MCF 10A (cell line): ENCODE data around the gene DNAJC16. TPM values are rescaled to one million over a fixed set of nuclear protein-coding genes. Genes with fewer than 3 reads are reported as not detected.
"Not testable (repeated sequence)": the region's sequence is repeated elsewhere in the genome, so short reads cannot be mapped to it uniquely, and the experiment has no call there.

Experiments
- BruUV-seq: library from RNA; stranded (reverse); fragments of 400-500 nt; replicated peaks from 2 replicates; lab custom pipeline; 2021; lab: Mats Ljungman, UMichigan
- CTCF ChIA-PET: fragments of 300-600 bp; sonication (Branson Sonifier 250); formaldehyde crosslinking; extraction: SDS; loops from one replicate; lab custom pipeline; 2021; ENCODE audit warnings: antibody characterized with exemption, inconsistent platforms; lab: Yijun Ruan, JAX
- POLR2A ChIA-PET: fragments of 300-600, 350-650 bp; sonication (Branson Sonifier 250); formaldehyde crosslinking; extraction: SDS; loops from one replicate; lab custom pipeline; 2020; ENCODE audit warnings: antibody characterized with exemption, inconsistent platforms; lab: Yijun Ruan, JAX
- DNase-seq: peaks from one replicate; pipeline ENCODE4 v3.0.0-alpha.2; 2018; ENCODE audit not compliant: unreplicated experiment
- H3K27ac Mint-ChIP-seq: one replicate; pipeline ENCODE4 v1.8.0; 2022; ENCODE audit warnings: mild to moderate bottlenecking, low read depth, mixed read lengths; ENCODE audit not compliant: unreplicated experiment
- H3K27me3 Mint-ChIP-seq: one replicate; pipeline ENCODE4 v1.8.0; 2022; ENCODE audit warnings: mixed read lengths; ENCODE audit not compliant: insufficient read depth, unreplicated experiment
- H3K36me3 Mint-ChIP-seq: one replicate; pipeline ENCODE4 v1.8.0; 2022; ENCODE audit warnings: mild to moderate bottlenecking, moderate library complexity, mixed read lengths; ENCODE audit not compliant: insufficient read depth, unreplicated experiment
- H3K4me1 Mint-ChIP-seq: one replicate; pipeline ENCODE4 v1.8.0; 2022; ENCODE audit warnings: mixed read lengths; ENCODE audit not compliant: insufficient read depth, unreplicated experiment
- H3K4me3 Mint-ChIP-seq: one replicate; pipeline ENCODE4 v1.8.0; 2022; ENCODE audit warnings: mild to moderate bottlenecking, moderate library complexity, mixed read lengths; ENCODE audit not compliant: unreplicated experiment
- H3K9me3 Mint-ChIP-seq: one replicate; pipeline ENCODE4 v1.8.0; 2022; ENCODE audit warnings: mixed read lengths; ENCODE audit not compliant: unreplicated experiment
- intact Hi-C: fragments of 100-400 bp; cut with micrococcal nuclease; formaldehyde crosslinking; loops from 2 replicates; pipeline ENCODE4 v1.14.1; 2022
- total RNA-seq: library from RNA; stranded (reverse); gene quantifications from 2 replicates; pipeline ENCODE4 v1.2.3, GENCODE V29; 2022
- TF ChIP-seq, protein P1 (sequence below): fragments of 200-600 bp; IDR thresholded peaks from one replicate; pipeline ENCODE4 v1.8.0; 2022; ENCODE audit warnings: antibody characterized with exemption, mild to moderate bottlenecking; ENCODE audit not compliant: unreplicated experiment

Gene DNAJC16
- total RNA-seq, 1 experiment from 2014 or later = 17.2 TPM

DNA sequence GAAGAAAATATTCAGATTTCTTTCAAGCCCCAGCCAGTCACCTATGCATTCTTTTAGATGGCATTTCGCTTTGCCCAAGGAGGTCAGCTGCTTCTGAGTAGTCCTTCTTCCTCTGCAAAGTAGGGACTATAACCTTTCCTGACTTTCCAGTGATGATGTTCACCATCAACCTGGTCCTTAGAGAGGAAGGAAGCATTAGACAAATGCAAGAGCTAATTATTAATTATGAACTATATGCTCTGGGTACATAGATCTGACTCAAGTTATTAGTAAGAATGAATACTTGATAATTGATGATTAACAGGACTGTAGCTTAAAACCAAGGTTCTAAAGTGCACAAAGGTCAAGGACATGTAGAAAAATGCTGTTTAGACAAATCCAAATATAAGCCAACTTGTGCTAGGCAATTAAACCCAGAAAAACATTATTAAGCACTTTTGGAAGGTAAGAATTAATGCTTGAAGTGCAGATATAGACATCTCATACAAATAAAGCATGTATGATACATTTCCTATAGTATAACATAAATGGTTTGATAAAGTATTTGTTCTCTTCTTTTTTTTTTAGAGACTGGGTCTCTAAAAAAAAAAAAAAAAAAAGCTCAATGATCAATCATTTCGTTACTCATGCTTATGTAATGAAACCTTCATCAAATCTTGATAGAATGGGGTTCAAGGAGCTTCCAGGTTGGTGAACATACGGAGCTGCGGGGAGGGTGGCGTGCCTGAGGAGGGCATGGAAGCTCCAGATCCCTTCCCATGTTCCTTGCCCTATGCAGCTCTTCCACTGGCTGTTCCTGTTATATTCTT, 69.4 kb downstream of the DNAJC16 start:
- no TSS peak for BruUV-seq
- Mint-ChIP-seq H3K36me3 (peaks cover 4% of the 10 kb centered on the region), H3K4me1 (no peaks in the 10 kb centered on the region), H3K27ac (no peak overlapping the region), H3K9me3 (no peaks in the 10 kb centered on the region), H3K4me3 (no peak overlapping the region), H3K27me3 (peaks cover 17% of the 10 kb centered on the region)
- intact Hi-C loops = loop anchor here (1.0 kb wide), 2 partner anchors 107 to 145 kb away; no protein-coding TSS in a partner anchor
- CTCF ChIA-PET = interaction anchor here (0.8 to 1.8 kb wide), 7 partner anchors 22 to 145 kb away, joined by 3 to 8 read pairs (median 5); partner anchors contain the start of gene DDI2
- POLR2A ChIA-PET = interaction anchor here (0.6 to 2.3 kb wide), 6 partner anchors 14 to 143 kb away, joined by 3 to 7 read pairs (median 4); no protein-coding TSS in a partner anchor
- TF ChIP-seq, protein P1, sequence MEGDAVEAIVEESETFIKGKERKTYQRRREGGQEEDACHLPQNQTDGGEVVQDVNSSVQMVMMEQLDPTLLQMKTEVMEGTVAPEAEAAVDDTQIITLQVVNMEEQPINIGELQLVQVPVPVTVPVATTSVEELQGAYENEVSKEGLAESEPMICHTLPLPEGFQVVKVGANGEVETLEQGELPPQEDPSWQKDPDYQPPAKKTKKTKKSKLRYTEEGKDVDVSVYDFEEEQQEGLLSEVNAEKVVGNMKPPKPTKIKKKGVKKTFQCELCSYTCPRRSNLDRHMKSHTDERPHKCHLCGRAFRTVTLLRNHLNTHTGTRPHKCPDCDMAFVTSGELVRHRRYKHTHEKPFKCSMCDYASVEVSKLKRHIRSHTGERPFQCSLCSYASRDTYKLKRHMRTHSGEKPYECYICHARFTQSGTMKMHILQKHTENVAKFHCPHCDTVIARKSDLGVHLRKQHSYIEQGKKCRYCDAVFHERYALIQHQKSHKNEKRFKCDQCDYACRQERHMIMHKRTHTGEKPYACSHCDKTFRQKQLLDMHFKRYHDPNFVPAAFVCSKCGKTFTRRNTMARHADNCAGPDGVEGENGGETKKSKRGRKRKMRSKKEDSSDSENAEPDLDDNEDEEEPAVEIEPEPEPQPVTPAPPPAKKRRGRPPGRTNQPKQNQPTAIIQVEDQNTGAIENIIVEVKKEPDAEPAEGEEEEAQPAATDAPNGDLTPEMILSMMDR = no peak
- DNase-seq = no peak

DNA sequence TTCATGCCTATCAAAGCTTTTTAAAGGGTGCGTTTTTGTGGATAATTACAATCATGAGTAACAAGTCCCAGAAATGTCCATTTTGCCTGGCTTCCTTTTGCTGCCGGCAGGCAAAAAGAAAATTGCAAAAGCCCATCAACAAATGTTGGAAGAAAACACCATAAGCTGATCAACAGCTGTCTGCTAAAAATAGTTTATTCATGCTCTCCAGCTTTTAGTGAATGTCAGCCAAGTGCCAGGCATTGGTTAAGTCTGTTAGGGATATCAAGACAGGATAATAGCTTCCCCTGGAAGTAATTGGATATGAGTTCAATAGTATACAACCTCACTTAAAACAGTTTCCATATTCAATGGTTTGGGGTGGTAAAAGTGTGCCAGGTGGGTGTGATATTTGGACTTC, 71.8 kb downstream of the DNAJC16 start:
- TF ChIP-seq, protein P1 = no peak
- ChIA-PET POLR2A (interaction anchor here (0.7 to 0.9 kb wide), 3 partner anchors 12 to 42 kb away, joined by 3 to 4 read pairs (median 4); no protein-coding TSS in a partner anchor), CTCF (interaction anchor here (0.6 to 0.9 kb wide), 3 partner anchors 142 to 408 kb away, joined by 3 to 5 read pairs (median 3); no protein-coding TSS in a partner anchor)
- Mint-ChIP-seq H3K36me3 (peaks cover 4% of the 10 kb centered on the region), H3K27ac (no peak overlapping the region), H3K4me3 (no peak overlapping the region), H3K9me3 (no peaks in the 10 kb centered on the region), H3K27me3 (peaks cover 17% of the 10 kb centered on the region), H3K4me1 (no peaks in the 10 kb centered on the region)
- intact Hi-C loops = no loop called here
- DNase-seq = no peak
- no TSS peak for BruUV-seq

DNA sequence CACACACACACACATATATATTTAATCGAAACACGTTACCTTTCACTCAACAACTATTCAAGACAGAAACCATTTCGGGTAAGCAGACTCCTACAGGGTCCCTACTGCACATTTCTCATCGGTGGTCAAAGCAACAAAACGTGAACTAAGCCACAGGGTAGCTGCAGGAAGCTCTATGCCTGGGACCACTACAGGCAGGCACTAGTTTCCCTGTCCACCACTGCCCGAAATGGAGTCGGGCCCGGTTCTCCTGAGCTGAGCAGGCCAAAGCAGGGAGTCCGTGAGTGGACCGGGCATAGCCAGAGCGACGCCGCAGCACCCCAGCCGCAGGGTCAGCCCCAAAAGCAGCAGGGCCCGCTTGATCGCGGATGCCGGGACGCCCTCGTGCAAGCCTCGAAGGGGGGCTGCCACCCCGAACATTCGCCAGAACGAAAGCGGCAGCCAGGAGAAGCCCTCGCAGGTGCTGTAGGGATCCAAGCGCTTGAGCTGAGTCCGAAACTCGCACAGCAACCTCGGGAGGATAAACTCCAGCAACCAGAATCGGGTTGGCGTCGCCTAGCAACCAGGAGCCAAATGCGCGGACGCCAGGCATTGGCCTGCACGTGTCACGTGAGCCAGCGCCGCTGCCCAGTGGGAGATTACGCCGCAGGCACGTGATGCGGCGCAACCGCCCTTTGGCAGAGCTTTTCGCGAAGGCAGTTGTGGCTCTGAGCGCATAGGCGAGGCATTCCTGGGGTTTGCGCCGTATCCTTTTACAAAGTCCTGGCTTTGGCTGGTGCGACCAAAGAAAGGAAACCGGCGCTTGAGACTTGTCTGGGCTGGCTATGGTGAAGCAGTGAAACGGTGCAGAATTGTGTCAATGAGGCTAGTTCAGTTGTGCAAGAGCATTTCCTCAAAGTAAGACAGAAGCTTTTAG, 76.7 kb downstream of the DNAJC16 start:
- TF ChIP-seq, protein P1 = no peak
- H3K27ac Mint-ChIP-seq = peak overlapping the region; percentile 67
- no peaks in the 10 kb centered on the region for H3K9me3 Mint-ChIP-seq
- intact Hi-C loops = no loop called here
- no peaks in the 10 kb centered on the region for H3K27me3 Mint-ChIP-seq
- peaks cover 6% of the 10 kb centered on the region for H3K4me1 Mint-ChIP-seq
- ChIA-PET POLR2A (interaction anchor here (0.6 to 4.1 kb wide), 18 partner anchors 9 to 231 kb away, joined by 3 to 78 read pairs (median 4); partner anchors contain the start of genes DDI2 and DNAJC16), CTCF (interaction anchor here (0.5 kb wide), 1 partner anchor 34 kb away, joined by 4 read pairs; no protein-coding TSS in a partner anchor)
- no peaks in the 10 kb centered on the region for H3K36me3 Mint-ChIP-seq
- DNase-seq = peak; percentile 95
- H3K4me3 Mint-ChIP-seq = peak overlapping the region; percentile 82
- TSS peak; percentile 69 for BruUV-seq

DNA sequence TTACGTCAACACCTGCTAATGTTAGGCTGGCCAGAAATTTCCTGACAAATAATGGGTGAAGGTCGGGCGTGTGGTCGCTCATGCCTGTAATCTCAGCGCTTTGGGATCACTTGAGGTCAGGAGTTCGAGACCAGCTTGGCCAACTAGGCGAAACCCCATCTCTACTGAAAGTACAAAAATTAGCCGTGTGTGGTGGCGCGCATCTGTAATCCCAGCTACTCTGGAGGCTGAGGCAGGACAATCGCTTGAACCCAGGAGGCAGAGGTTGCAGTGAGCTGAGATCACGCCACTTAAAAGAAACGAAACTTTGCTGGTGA, 77.3 kb downstream of the DNAJC16 start:
- intact Hi-C loops, DNase-seq: not testable (repeated sequence)
- POLR2A ChIA-PET = interaction anchor here (1.0 to 4.1 kb wide), 12 partner anchors 9 to 230 kb away, joined by 3 to 78 read pairs (median 6); partner anchors contain the start of genes DDI2 and DNAJC16

DNA sequence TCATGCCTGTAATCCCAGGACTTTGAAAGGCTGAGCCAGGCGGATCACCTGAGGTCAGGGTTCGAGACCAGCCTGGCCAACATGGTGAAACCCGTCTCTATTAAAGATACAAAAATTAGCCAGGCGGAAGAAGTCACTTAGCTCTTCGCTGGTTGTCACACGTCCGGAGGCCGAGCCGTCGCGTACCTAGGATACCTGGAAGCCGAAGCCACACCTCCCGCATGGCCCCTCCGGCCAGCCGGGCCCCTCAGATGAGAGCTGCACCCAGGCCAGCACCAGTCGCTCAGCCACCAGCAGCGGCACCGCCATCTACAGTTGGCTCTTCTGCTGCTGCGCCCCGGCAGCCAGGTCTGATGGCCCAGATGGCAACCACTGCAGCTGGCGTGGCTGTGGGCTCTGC, 77.8 kb downstream of the DNAJC16 start:
- H3K9me3 Mint-ChIP-seq, H3K4me1 Mint-ChIP-seq, H3K36me3 Mint-ChIP-seq, DNase-seq, BruUV-seq, H3K4me3 Mint-ChIP-seq, H3K27ac Mint-ChIP-seq, intact Hi-C loops, H3K27me3 Mint-ChIP-seq: not testable (repeated sequence)
- ChIA-PET POLR2A (interaction anchor here (0.6 to 4.1 kb wide), 9 partner anchors 8 to 230 kb away, joined by 3 to 78 read pairs (median 6); partner anchors contain the start of genes DDI2 and DNAJC16), CTCF (interaction anchor here (0.5 kb wide), 1 partner anchor 35 kb away, joined by 4 read pairs; no protein-coding TSS in a partner anchor)

More for the DNA sequence above, 77.3 kb downstream of the DNAJC16 start:
- CTCF ChIA-PET = interaction anchor here (0.5 kb wide), 1 partner anchor 35 kb away, joined by 4 read pairs; no protein-coding TSS in a partner anchor
- not testable (repeated sequence) for H3K4me1 Mint-ChIP-seq, H3K9me3 Mint-ChIP-seq, H3K36me3 Mint-ChIP-seq, H3K27me3 Mint-ChIP-seq
- TSS peak; percentile 39 for BruUV-seq
- Mint-ChIP-seq H3K27ac (peak overlapping the region; percentile 67), H3K4me3 (peak overlapping the region; percentile 82)
